ENCODE measurements around the gene PLCB1. TPM values are rescaled to one million over a fixed set of nuclear protein-coding genes. Genes with fewer than 3 reads are reported as not detected.

PLCB1 gene
- 13.5 and 15.2 TPM in 2 replicates for polyA plus RNA-seq (2011; rRNA removed)
- polyA minus RNA-seq (2011; rRNA and poly(A)+ RNA removed) = 22.5 and 30.0 TPM in 2 replicates

DNA sequence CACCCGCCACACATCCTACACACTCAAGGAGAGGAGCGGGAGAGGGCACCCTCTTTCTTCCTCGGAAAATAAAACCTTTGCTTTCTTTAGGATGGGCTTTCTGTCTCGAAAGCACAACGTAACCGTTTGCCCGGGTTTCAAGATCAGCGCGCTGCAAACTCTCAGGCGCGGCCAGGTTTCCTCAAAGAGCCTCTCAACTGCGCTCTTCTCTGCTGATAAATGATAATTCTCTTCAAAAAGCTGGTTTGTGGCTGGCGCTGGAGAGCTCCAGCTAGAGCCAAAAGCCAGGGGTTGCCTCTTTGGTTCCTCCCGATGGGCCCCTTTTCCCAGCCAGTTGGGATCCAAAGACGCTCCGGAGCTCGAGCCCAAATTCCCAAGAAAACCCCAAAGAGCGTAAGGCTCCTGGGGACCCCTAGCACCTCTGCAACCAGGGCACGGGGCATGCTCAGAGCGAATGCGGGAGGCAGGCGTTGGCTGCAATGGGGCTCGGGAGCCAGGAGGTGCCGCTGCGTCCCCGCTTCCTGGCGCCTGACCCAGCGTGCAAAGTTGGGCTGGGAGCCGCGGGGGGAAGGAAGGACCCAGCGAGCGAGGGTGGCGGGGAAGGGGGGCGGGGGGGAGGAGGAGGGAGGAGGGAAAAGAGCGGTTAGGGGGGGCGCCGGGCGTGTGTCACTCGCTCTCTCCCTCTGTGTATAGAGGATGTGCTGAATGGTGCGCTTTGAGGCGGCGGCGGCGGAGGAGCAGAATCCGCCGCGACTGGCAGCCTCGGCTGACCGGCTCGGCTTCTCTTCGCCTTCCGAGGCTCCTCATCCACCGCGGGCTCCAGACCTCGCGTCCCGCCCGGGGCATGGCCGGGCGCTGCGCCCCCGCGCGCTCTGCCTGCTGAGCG lies at the start of gene PLCB1:
Gene PLCB1, plus strand, starts transcription at position 669 of the 886 bp plus-strand sequence. CDS start 386 bp downstream, outside the sequence.
- CTCF ChIA-PET = interaction anchor here (0.6 to 6.7 kb wide), 24 partner anchors 10 to 590 kb away, joined by 3 to 80 read pairs (median 4); no protein-coding TSS in a partner anchor
- DNase-seq (ENCODE audit: low read depth) = no peak
- no peaks in the 10 kb centered on the region for H3K27me3 ChIP-seq (ENCODE audit: control insufficient read depth, insufficient read depth, low read length)
- TF ChIP-seq CTCF (IDR thresholded peaks at IDR 0.05; ENCODE audit: insufficient read depth, low read depth, low read length) = peak; percentile 94
- no peaks in the 10 kb centered on the region for H3K36me3 ChIP-seq (ENCODE audit: control insufficient read depth, insufficient read depth, low read length)
- H3K4me3 ChIP-seq (ENCODE audit: low read depth, low read length) = peak within 1 kb of the TSS; percentile 76
- POLR2A ChIA-PET = no interaction called here

DNA sequence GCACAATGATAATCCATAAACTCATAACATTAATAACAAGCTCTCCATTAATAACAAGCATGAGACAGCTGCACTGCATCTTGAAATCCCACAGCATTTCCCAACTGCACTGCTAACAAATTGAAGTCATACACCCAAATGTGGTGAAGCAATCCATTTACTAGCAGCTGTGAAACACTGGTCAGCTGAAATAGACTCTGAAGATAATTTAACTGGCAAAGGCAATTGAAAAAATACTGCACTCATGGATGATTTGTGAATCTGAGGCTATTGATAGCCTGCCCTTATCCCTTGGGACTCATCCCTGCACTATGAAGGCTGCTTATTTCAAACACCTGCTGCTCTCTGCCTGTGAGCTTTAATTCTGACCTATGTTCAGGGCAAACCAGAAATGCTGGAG lies 49.1 kb upstream of the PLCB1 start:
- H3K4me3 ChIP-seq (ENCODE audit: low read depth, low read length) = no peak overlapping the region
- ChIA-PET POLR2A (no interaction called here), CTCF (interaction anchor here (1.1 to 2.3 kb wide), 6 partner anchors 8 to 638 kb away, joined by 3 to 11 read pairs (median 8); no protein-coding TSS in a partner anchor)
- DNase-seq (ENCODE audit: low read depth) = peak; percentile 35
- H3K27me3 ChIP-seq (ENCODE audit: control insufficient read depth, insufficient read depth, low read length) = no peaks in the 10 kb centered on the region
- no peaks in the 10 kb centered on the region for H3K36me3 ChIP-seq (ENCODE audit: control insufficient read depth, insufficient read depth, low read length)
- no peak for TF ChIP-seq CTCF (IDR thresholded peaks at IDR 0.05; ENCODE audit: insufficient read depth, low read depth, low read length)

DNA sequence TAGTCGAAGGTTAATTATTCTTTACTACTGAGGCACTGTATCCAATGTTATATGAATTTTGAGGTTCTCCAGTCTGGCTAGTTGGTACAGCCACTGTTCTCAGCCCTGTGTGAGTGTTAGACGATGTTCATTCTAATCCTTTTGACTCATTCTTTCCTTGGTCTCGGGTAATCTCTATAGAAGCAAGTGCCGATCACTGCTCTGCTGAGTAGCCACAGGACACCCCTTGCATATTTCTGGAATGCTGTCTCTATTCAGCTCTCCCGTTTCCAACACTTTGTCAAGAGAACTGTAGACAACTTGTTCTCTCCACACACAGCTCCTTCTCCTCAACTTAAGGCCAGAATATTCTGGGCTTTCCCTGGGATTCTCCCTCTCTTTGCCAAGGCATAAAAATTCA lies 42.4 kb upstream of the PLCB1 start:
- no peaks in the 10 kb centered on the region for H3K36me3 ChIP-seq (ENCODE audit: control insufficient read depth, insufficient read depth, low read length)
- POLR2A ChIA-PET = no interaction called here
- H3K4me3 ChIP-seq (ENCODE audit: low read depth, low read length) = no peak overlapping the region
- CTCF ChIA-PET = interaction anchor here (1.2 to 1.8 kb wide), 2 partner anchors 12 to 42 kb away, joined by 3 to 5 read pairs; no protein-coding TSS in a partner anchor
- no peak for DNase-seq (ENCODE audit: low read depth)
- TF ChIP-seq CTCF (IDR thresholded peaks at IDR 0.05; ENCODE audit: insufficient read depth, low read depth, low read length) = no peak
- H3K27me3 ChIP-seq (ENCODE audit: control insufficient read depth, insufficient read depth, low read length) = no peaks in the 10 kb centered on the region

GRCh38 chr20:8094415-8094818 lies 37.6 kb upstream of the PLCB1 start:
- no peak for TF ChIP-seq CTCF (IDR thresholded peaks at IDR 0.05; ENCODE audit: insufficient read depth, low read depth, low read length)
- Histone ChIP-seq H3K27me3 (ENCODE audit: control insufficient read depth, insufficient read depth, low read length) (no peaks in the 10 kb centered on the region), H3K36me3 (ENCODE audit: control insufficient read depth, insufficient read depth, low read length) (no peaks in the 10 kb centered on the region), H3K4me3 (ENCODE audit: low read depth, low read length) (no peak overlapping the region)
- CTCF ChIA-PET = interaction anchor here (0.8 kb wide), 1 partner anchor 13 kb away, joined by 3 read pairs; no protein-coding TSS in a partner anchor
- peak; percentile 35 for DNase-seq (ENCODE audit: low read depth)
- POLR2A ChIA-PET = no interaction called here

DNA sequence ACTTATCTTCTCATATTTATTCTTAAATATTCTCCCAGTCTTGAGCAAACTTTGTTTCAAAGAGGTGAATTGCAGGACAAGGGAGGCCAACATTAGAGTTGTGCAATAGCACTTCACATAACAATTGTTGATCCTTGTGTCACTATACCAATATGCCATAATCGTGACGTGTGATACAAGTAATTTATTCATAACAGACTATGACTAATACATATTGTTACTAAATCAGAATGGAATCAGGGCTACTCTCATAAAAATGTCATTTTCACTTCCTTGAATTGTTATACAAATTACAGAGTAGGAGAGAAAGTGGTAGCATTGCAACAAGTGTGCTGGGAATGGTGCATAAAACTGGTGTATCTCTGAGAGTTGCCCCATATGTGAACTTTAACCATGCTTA lies 37.2 kb upstream of the PLCB1 start:
- Histone ChIP-seq H3K36me3 (ENCODE audit: control insufficient read depth, insufficient read depth, low read length) (no peaks in the 10 kb centered on the region), H3K4me3 (ENCODE audit: low read depth, low read length) (no peak overlapping the region), H3K27me3 (ENCODE audit: control insufficient read depth, insufficient read depth, low read length) (no peaks in the 10 kb centered on the region)
- ChIA-PET CTCF (no interaction called here), POLR2A (no interaction called here)
- TF ChIP-seq CTCF (IDR thresholded peaks at IDR 0.05; ENCODE audit: insufficient read depth, low read depth, low read length) = no peak
- peak; percentile 53 for DNase-seq (ENCODE audit: low read depth)

Data from BJ (cell line).